ENCODE data around the gene CNOT6. TPM values are rescaled to one million over a fixed set of nuclear protein-coding genes. Genes with fewer than 3 reads are reported as not detected.

Gene CNOT6
- total RNA-seq, 4 donors from 2014 or later, result 4.1 to 12.0 (median 6.4) TPM

- H3K4me1 ChIP-seq, result no peaks in the 10 kb centered on the region
- ATAC-seq, result no peak
- in situ Hi-C loops (cut with MboI; ENCODE audit: low sequenced_read_pairs in 4 of 4), result no loop called here
Measured at GRCh38 chr5:180555168-180555921, 61.2 kb downstream of the CNOT6 start.

GRCh38 chr5:180557217-180557809 is 63.1 kb downstream of the CNOT6 start:
- Histone ChIP-seq H3K27ac (no peak overlapping the region), H3K36me3 (no peaks in the 10 kb centered on the region), H3K4me3 (no peak overlapping the region), H3K27me3 (no peaks in the 10 kb centered on the region), H3K9me3 (no peaks in the 10 kb centered on the region), H3K4me1 (no peaks in the 10 kb centered on the region)
- intact Hi-C loops (cut with DNase I; ENCODE audit: low total_unique reads), result no loop called here
- DNase-seq (no peak), ATAC-seq (no peak)
- in situ Hi-C loops (cut with MboI; ENCODE audit: low sequenced_read_pairs in 4 of 4), result no loop called here
- no peak for TF ChIP-seq CTCF (IDR thresholded peaks at IDR 0.05 in 4 of 5, conservative IDR thresholded peaks at IDR 0.05 in 1 of 5)
- TF ChIP-seq POLR2A (IDR thresholded peaks at IDR 0.05), result no peak

More at GRCh38 chr5:180555168-180555921, 61.2 kb downstream of the CNOT6 start:
- peaks cover 0 to 12% of the 10 kb centered on the region in 2 donors for H3K36me3 ChIP-seq
- no peak overlapping the region for H3K27ac ChIP-seq
- H3K4me3 ChIP-seq, result no peak overlapping the region
- no peak for DNase-seq
- no peaks in the 10 kb centered on the region for H3K9me3 ChIP-seq
- intact Hi-C loops (cut with DNase I; ENCODE audit: low total_unique reads), result no loop called here
- TF ChIP-seq CTCF (IDR thresholded peaks at IDR 0.05 in 4 of 5, conservative IDR thresholded peaks at IDR 0.05 in 1 of 5), result no peak
- no peak for TF ChIP-seq POLR2A (IDR thresholded peaks at IDR 0.05)
- no peaks in the 10 kb centered on the region for H3K27me3 ChIP-seq

- intact Hi-C loops (cut with DNase I; ENCODE audit: low total_unique reads) (no loop called here), in situ Hi-C loops (cut with MboI; ENCODE audit: low sequenced_read_pairs in 4 of 4) (no loop called here)
- no peak for TF ChIP-seq CTCF (IDR thresholded peaks at IDR 0.05 in 4 of 5, conservative IDR thresholded peaks at IDR 0.05 in 1 of 5)
- TF ChIP-seq POLR2A (IDR thresholded peaks at IDR 0.05), result no peak
- H3K27ac ChIP-seq, result no peak overlapping the region
- ATAC-seq (no peak), DNase-seq (no peak)
- H3K9me3 ChIP-seq, result no peaks in the 10 kb centered on the region
- H3K36me3 ChIP-seq, result no peaks in the 10 kb centered on the region
- no peaks in the 10 kb centered on the region for H3K27me3 ChIP-seq
- H3K4me3 ChIP-seq, result no peak overlapping the region
- H3K4me1 ChIP-seq, result no peaks in the 10 kb centered on the region
Measured at GRCh38 chr5:180558232-180558631, 64.1 kb downstream of the CNOT6 start.

- in situ Hi-C loops (cut with MboI; ENCODE audit: low sequenced_read_pairs in 4 of 4) (no loop called here), intact Hi-C loops (cut with DNase I; ENCODE audit: low total_unique reads) (no loop called here)
- DNase-seq (no peak), ATAC-seq (no peak)
- H3K27ac ChIP-seq, result no peak overlapping the region
- H3K27me3 ChIP-seq, result no peaks in the 10 kb centered on the region
- H3K4me1 ChIP-seq, result no peaks in the 10 kb centered on the region
- no peak overlapping the region for H3K4me3 ChIP-seq
- peaks cover 0 to 29% of the 10 kb centered on the region in 2 donors for H3K36me3 ChIP-seq
- TF ChIP-seq POLR2A (IDR thresholded peaks at IDR 0.05) (no peak), CTCF (IDR thresholded peaks at IDR 0.05 in 4 of 5, conservative IDR thresholded peaks at IDR 0.05 in 1 of 5) (no peak)
- no peaks in the 10 kb centered on the region for H3K9me3 ChIP-seq
Measured at GRCh38 chr5:180563994-180564393, 69.8 kb downstream of the CNOT6 start.
